NK-92 (cell line): ENCODE results near the gene HOXA5.

ENCODE experiments used
- DNase-seq: peaks from one replicate; lab custom pipeline; 2025; ENCODE audit not compliant: unreplicated experiment; lab: John Stamatoyannopoulos, UW

HOXA5 gene

GRCh38 chr7:27097686-27098577 lies 45.5 kb downstream of the HOXA5 start:
- no peak for DNase-seq

- DNase-seq = no peak
Observed at GRCh38 chr7:27096768-27097514, 46.5 kb downstream of the HOXA5 start.

- DNase-seq = no peak
Observed at GRCh38 chr7:27095897-27096767, 47.3 kb downstream of the HOXA5 start, which contains the start of gene HOXA1. TSS of gene HOXA1 (minus strand) at chr7:27096000. CDS start at chr7:27095912, 88 bp downstream.

- DNase-seq = no peak
Observed at GRCh38 chr7:27095050-27095896, 48.2 kb downstream of the HOXA5 start.

GRCh38 chr7:27094304-27095049 lies 49.0 kb downstream of the HOXA5 start:
- DNase-seq = no peak

- DNase-seq = no peak
Observed at GRCh38 chr7:27093184-27093895, 50.1 kb downstream of the HOXA5 start.

GRCh38 chr7:27092819-27093110 lies 50.7 kb downstream of the HOXA5 start:
- no peak for DNase-seq

GRCh38 chr7:27091941-27092818 lies 51.3 kb downstream of the HOXA5 start:
- no peak for DNase-seq

GRCh38 chr7:27091105-27091504 lies 52.4 kb downstream of the HOXA5 start:
- DNase-seq = no peak
